ENCODE results near the gene PAM16. TPM values are rescaled to one million over a fixed set of nuclear protein-coding genes. Genes with fewer than 3 reads are reported as not detected.

Gene PAM16
- total and polyA plus RNA-seq, 9 of the 15 experiments (the other 6 are each of a cell fraction or from before 2014, with no cell fraction given), result 38.7 to 273 (median 79.3) TPM

DNA sequence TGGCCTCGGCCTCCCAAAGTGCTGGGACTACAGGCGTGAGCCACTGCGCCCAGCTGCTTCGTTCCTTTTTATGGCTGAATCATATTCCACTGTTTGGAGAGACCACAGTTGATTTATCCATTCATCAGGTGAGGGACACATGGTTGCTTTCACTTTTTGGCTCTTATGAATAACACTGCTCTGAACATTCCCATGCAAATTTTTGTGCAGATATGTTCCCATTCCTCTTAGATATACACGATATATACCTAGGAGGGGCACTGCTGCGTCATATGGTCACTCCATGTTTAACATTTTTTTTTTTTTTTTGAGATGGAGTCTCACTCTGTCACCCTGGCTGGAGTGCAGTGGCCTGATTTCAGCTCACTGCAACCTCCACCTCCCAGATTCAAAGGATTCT is 49.2 kb downstream of the PAM16 start:
- peaks cover 13% of the 10 kb centered on the region for H3K79me2 ChIP-seq (ENCODE audit: control insufficient read depth, insufficient read depth, low read length)
- H3K27ac ChIP-seq (ENCODE audit: extremely low read depth, low read depth, low read length), result no peak overlapping the region
- ATAC-seq, result no peak
- FAIRE-seq, result no peak
- 90% methylated on average over 6 of the region's 6 CpGs for WGBS (ENCODE audit: insufficient coverage, low coverage, missing lambda C conversion rate)
- peaks cover 3% of the 10 kb centered on the region for H3K9me1 ChIP-seq (ENCODE audit: control insufficient read depth, insufficient read depth, low read length)
- H4K20me1 ChIP-seq (replicated peaks; ENCODE audit: control insufficient read depth, insufficient read depth, low read length), result 0 out of 2 replicates have a peak, but pooled peaks cover 4% of the 10 kb centered on the region
- ChIA-PET POLR2A (interaction anchor here (0.5 kb wide), 1 partner anchor 40 kb away, joined by 5 read pairs; no protein-coding TSS in a partner anchor), CTCF (ENCODE audit: low intra/inter-chr PET ratio) (no interaction called here)
- no TSS peak for BruUV-seq (replicated peaks)
- peaks cover 38% of the 10 kb centered on the region; the same call in 2 of the 3 replicates for H3K36me3 ChIP-seq (ENCODE audit: control insufficient read depth, insufficient read depth, low read length)
- no peak for TF ChIP-seq PURB (CRISPR knock-in tag; IDR thresholded peaks at IDR 0.05; ENCODE audit: low read depth)
- TF ChIP-seq ZNF274 (IDR thresholded peaks at IDR 0.05; ENCODE audit: borderline replicate concordance, low read depth, low read length), result no peak
- TF ChIP-seq THRAP3 (IDR thresholded peaks at IDR 0.05; ENCODE audit: borderline replicate concordance), result no peak
- no peak for TF ChIP-seq RHOXF2B (CRISPR knock-in tag; conservative IDR thresholded peaks at IDR 0.05)
- no peak for TF ChIP-seq NBN (IDR thresholded peaks at IDR 0.05; ENCODE audit: low read depth)
- TF ChIP-seq EHMT2 (IDR thresholded peaks at IDR 0.05), result no peak
- TF ChIP-seq, protein P1, sequence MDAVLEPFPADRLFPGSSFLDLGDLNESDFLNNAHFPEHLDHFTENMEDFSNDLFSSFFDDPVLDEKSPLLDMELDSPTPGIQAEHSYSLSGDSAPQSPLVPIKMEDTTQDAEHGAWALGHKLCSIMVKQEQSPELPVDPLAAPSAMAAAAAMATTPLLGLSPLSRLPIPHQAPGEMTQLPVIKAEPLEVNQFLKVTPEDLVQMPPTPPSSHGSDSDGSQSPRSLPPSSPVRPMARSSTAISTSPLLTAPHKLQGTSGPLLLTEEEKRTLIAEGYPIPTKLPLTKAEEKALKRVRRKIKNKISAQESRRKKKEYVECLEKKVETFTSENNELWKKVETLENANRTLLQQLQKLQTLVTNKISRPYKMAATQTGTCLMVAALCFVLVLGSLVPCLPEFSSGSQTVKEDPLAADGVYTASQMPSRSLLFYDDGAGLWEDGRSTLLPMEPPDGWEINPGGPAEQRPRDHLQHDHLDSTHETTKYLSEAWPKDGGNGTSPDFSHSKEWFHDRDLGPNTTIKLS (IDR thresholded peaks at IDR 0.05; ENCODE audit: borderline replicate concordance, low read depth), result no peak
- no peak for TF ChIP-seq MCM2 (IDR thresholded peaks at IDR 0.05; ENCODE audit: low read depth)
- no peak for TF ChIP-seq YY1 (IDR thresholded peaks at IDR 0.05; ENCODE audit: borderline replicate concordance in 1 of 3, control insufficient read depth in 1 of 3, extremely low read depth in 1 of 3, insufficient read depth in 3 of 3, insufficient read length in 1 of 3, insufficient replicate concordance in 2 of 3, low read depth in 1 of 3, low read length in 2 of 3)
- no peak for TF ChIP-seq GATA2 (CRISPR knock-in tag; IDR thresholded peaks at IDR 0.05)
- TF ChIP-seq ERF (CRISPR knock-in tag; IDR thresholded peaks at IDR 0.05), result no peak
- TF ChIP-seq FOS (IDR thresholded peaks at IDR 0.05; ENCODE audit: extremely low read depth, insufficient read length), result no peak
- H3K9me3 ChIP-seq (replicated peaks; ENCODE audit: control insufficient read depth, insufficient read depth, low read depth, low read length), result no peaks in the 10 kb centered on the region
- in situ Hi-C loops (cut with MboI) (no loop called here), intact Hi-C loops (cut with micrococcal nuclease) (no loop called here)
- peaks cover 17 to 28% of the 10 kb centered on the region in 2 experiments; a peak in 4 of 5 replicates for H3K4me1 ChIP-seq (replicated peaks in 1 of 2; ENCODE audit: control insufficient read depth in 2 of 2, insufficient read depth in 2 of 2, low read length in 2 of 2)
- H2AFZ ChIP-seq (ENCODE audit: low read depth, low read length), result no peak overlapping the region
- H3K4me3 ChIP-seq, result no peak overlapping the region
- DNase-seq (ENCODE audit: extremely low read depth in 1 of 4, low spot score in 3 of 4), result no peak
- no peak overlapping the region for H3K4me2 ChIP-seq (ENCODE audit: insufficient read depth, low read length)
- no peak overlapping the region for H3K9ac ChIP-seq (ENCODE audit: insufficient read depth in 1 of 2, low read depth in 2 of 2, low read length in 2 of 2)
- H3K27me3 ChIP-seq (ENCODE audit: control insufficient read depth in 2 of 2, insufficient read depth in 2 of 2, low read length in 2 of 2), result no peaks in the 10 kb centered on the region

All from K562 (cell line).